Brain microvascular endothelial cell (primary cell): ENCODE data around the gene TMEM184A.

Source experiments
- DNase-seq: peaks from one replicate; pipeline ENCODE4 v3.0.0-alpha.2; 2020
- H3K27ac ChIP-seq: fragments of 250-450 bp; sonication (Bioruptor Pico); 2 replicates; pipeline ENCODE4 v1.5.1; 2020; ENCODE audit warnings: mild to moderate bottlenecking, moderate library complexity
- H3K27me3 ChIP-seq: fragments of 250-450 bp; sonication (Bioruptor Pico); replicated peaks from 2 replicates; pipeline ENCODE4 v1.5.1; 2020; ENCODE audit warnings: mild to moderate bottlenecking
- H3K36me3 ChIP-seq: fragments of 250-450 bp; sonication (Bioruptor Pico); replicated peaks from 2 replicates; pipeline ENCODE4 v1.5.1; 2020; ENCODE audit warnings: mild to moderate bottlenecking
- H3K4me3 ChIP-seq: 2 replicates; pipeline ENCODE4 v1.5.1; 2011; ENCODE audit warnings: low read depth, mild to moderate bottlenecking, control low read depth, low read length, moderate library complexity
- CTCF ChIP-seq: IDR thresholded peaks from 2 replicates; pipeline ENCODE4 v1.5.1; 2011; ENCODE audit warnings: low read depth, mild to moderate bottlenecking, moderate library complexity, low read length, control low read depth, inconsistent platforms; ENCODE audit errors: missing control alignments
- in situ Hi-C: cut with HindIII; loops from 2 replicates; pipeline ENCODE4 v1.10.0; 2017; ENCODE audit warnings: low sequenced_read_pairs, low pct_ligation_motif_present

TMEM184A gene

GRCh38 chr7:1596181-1597043 lies 40.4 kb upstream of the TMEM184A start:
- Histone ChIP-seq H3K4me3 (no peak overlapping the region), H3K36me3 (no peaks in the 10 kb centered on the region), H3K27me3 (peaks cover 12% of the 10 kb centered on the region), H3K27ac (no peak overlapping the region)
- DNase-seq, result no peak
- no peak for TF ChIP-seq CTCF
- in situ Hi-C loops, result no loop called here

GRCh38 chr7:1595636-1596035 lies 39.6 kb upstream of the TMEM184A start:
- Histone ChIP-seq H3K36me3 (no peaks in the 10 kb centered on the region), H3K27ac (no peak overlapping the region), H3K4me3 (no peak overlapping the region), H3K27me3 (peaks cover 15% of the 10 kb centered on the region)
- in situ Hi-C loops, result no loop called here
- no peak for TF ChIP-seq CTCF
- no peak for DNase-seq

GRCh38 chr7:1595027-1595426 lies 39.0 kb upstream of the TMEM184A start:
- no peak for TF ChIP-seq CTCF
- no peak for DNase-seq
- Histone ChIP-seq H3K27ac (no peak overlapping the region), H3K27me3 (peaks cover 19% of the 10 kb centered on the region), H3K4me3 (no peak overlapping the region), H3K36me3 (no peaks in the 10 kb centered on the region)
- in situ Hi-C loops, result no loop called here

GRCh38 chr7:1593904-1594421 lies 38.0 kb upstream of the TMEM184A start:
- H3K27ac ChIP-seq, result no peak overlapping the region
- H3K36me3 ChIP-seq, result no peaks in the 10 kb centered on the region
- H3K27me3 ChIP-seq, result peaks cover 19% of the 10 kb centered on the region
- no peak for TF ChIP-seq CTCF
- no peak for DNase-seq
- in situ Hi-C loops, result no loop called here
- no peak overlapping the region for H3K4me3 ChIP-seq

GRCh38 chr7:1593091-1593866 lies 37.3 kb upstream of the TMEM184A start:
- H3K27me3 ChIP-seq, result peaks cover 19% of the 10 kb centered on the region
- in situ Hi-C loops, result no loop called here
- DNase-seq, result no peak

More at GRCh38 chr7:1593091-1593866, 37.3 kb upstream of the TMEM184A start:
- H3K27ac ChIP-seq, result no peak overlapping the region
- H3K36me3 ChIP-seq, result no peaks in the 10 kb centered on the region
- no peak overlapping the region for H3K4me3 ChIP-seq
- peak; percentile 68 for TF ChIP-seq CTCF
